ENCODE results near the gene INS. TPM values are rescaled to one million over a fixed set of nuclear protein-coding genes. Genes with fewer than 3 reads are reported as not detected.

INS gene
- total and polyA plus RNA-seq, 2 of the 8 experiments (the other 6 are each of a cell fraction or from before 2014, with no cell fraction given): not detected

DNA sequence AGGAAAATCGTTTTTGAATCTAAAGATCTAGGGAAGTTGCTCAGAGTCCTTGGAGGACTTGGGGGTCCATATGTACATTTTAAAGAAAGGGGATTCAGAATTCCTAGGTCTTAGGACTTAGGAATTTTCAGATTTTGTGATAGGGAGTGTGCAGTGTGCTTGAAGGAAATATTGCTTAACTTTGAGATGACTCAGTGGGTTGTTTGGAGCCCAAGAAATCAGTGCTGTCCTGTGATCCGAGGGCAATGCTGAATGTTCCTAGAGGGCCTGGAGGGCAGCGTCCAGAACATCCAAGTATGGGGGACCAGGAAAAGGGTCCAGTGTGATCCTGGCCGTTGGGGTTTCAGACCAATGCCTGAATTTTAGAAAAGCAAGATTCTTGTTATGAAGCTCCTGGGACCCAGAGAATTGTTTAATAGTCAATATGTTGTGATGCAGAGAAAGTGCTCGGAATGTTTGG, 18.7 kb downstream of the INS start:
- ChIA-PET CTCF (ENCODE audit: partially characterized antibody) (interaction anchor here (2.2 to 12.3 kb wide), 3 partner anchors 9 to 260 kb away, joined by 8 to 170 read pairs (median 53); no protein-coding TSS in a partner anchor), POLR2A (ENCODE audit: partially characterized antibody) (no interaction called here)

More for the DNA sequence above, 18.7 kb downstream of the INS start:
- H4K8ac ChIP-seq (ENCODE audit: extremely low read depth, insufficient read depth, low read length): no peak overlapping the region
- no peak overlapping the region for H2AFZ ChIP-seq (ENCODE audit: low read length)
- H2AK5ac ChIP-seq (ENCODE audit: low read depth, low read length): no peak overlapping the region
- 27% methylated on average over 5 of the region's 5 CpGs; no CpG with 5 or more reads in 1 of the 2 experiments for WGBS, 2 experiments (ENCODE audit: extremely low coverage in 1 of 2, insufficient coverage in 1 of 2, insufficient read length in 1 of 2, insufficient replicate concordance in 2 of 2, low coverage in 1 of 2, low lambda C conversion rate in 2 of 2, missing lambda C conversion rate in 1 of 2)
- peaks cover 0 to 12% (median 7%) of the 10 kb centered on the region in 4 experiments; a peak in 6 of 7 replicates for H3K4me1 ChIP-seq (replicated peaks in 1 of 4; ENCODE audit: control insufficient read depth in 3 of 4, insufficient read depth in 4 of 4, low read length in 3 of 4)
- H2BK20ac ChIP-seq (ENCODE audit: low read length): no peak overlapping the region
- H3K14ac ChIP-seq (ENCODE audit: insufficient read length): no peak overlapping the region
- no peak overlapping the region for H3K27ac ChIP-seq (ENCODE audit: low read depth, low read length)
- H3K36me3 ChIP-seq (ENCODE audit: control insufficient read depth in 2 of 4, insufficient read depth in 4 of 4, low read length in 3 of 4): peaks cover 0 to 3% (median 0%) of the 10 kb centered on the region in 4 experiments; a peak in 1 of 8 replicates
- peaks cover 10 to 18% of the 10 kb centered on the region in 2 experiments for H4K20me1 ChIP-seq (replicated peaks in 1 of 2; ENCODE audit: control insufficient read depth in 1 of 2, insufficient read depth in 2 of 2, low read length in 2 of 2)
- no peak overlapping the region for H2BK120ac ChIP-seq (replicated peaks; ENCODE audit: low read depth, low read length)
- H3K9me3 ChIP-seq (ENCODE audit: insufficient read depth in 2 of 2, low read depth in 1 of 2, low read length in 1 of 2): no peaks in the 10 kb centered on the region
- no peak overlapping the region for H4K5ac ChIP-seq (ENCODE audit: insufficient read length, low read depth, low read length)
- H3K4ac ChIP-seq (replicated peaks; ENCODE audit: insufficient read length, low read depth, low read length): no peak overlapping the region
- no peak overlapping the region for H3K4me2 ChIP-seq (ENCODE audit: insufficient read depth in 1 of 2, low read depth in 2 of 2, low read length in 2 of 2)
- no peak for FAIRE-seq
- H2BK12ac ChIP-seq (ENCODE audit: low read depth, low read length): no peak overlapping the region
- no peak overlapping the region for H3K56ac ChIP-seq (replicated peaks; ENCODE audit: insufficient read length, low read depth, low read length)
- H3K27me3 ChIP-seq (replicated peaks in 1 of 4; ENCODE audit: control insufficient read depth in 3 of 4, extremely low read depth in 1 of 4, insufficient read depth in 3 of 4, low read length in 3 of 4): peaks cover 98 to 100% (median 98%) of the 10 kb centered on the region in 4 experiments
- no peak for DNase-seq (ENCODE audit: low read depth in 1 of 2, low spot score in 2 of 2)
- no peak overlapping the region for H2BK15ac ChIP-seq (ENCODE audit: low read length)
- no peaks in the 10 kb centered on the region for H3K79me1 ChIP-seq (ENCODE audit: low read depth, low read length)
- no peak overlapping the region for H3K18ac ChIP-seq (ENCODE audit: extremely low read depth, low read length)
- no peak overlapping the region for H3K23ac ChIP-seq (ENCODE audit: insufficient read length)
- H3K4me3 ChIP-seq (ENCODE audit: extremely low read depth in 1 of 4, insufficient read depth in 2 of 4, low read depth in 3 of 4, low read length in 4 of 4): no peak overlapping the region
- no peak overlapping the region for H2BK5ac ChIP-seq (ENCODE audit: low read depth, low read length)
- H3K23me2 ChIP-seq (ENCODE audit: low read depth, low read length): peaks cover 7% of the 10 kb centered on the region; the same call in 1 of the 2 replicates
- TF ChIP-seq RNF2 (IDR thresholded peaks at IDR 0.05; ENCODE audit: borderline replicate concordance, low read depth, low read length, missing control alignments, poor library complexity, severe bottlenecking) (peak; percentile 96), SUZ12 (IDR thresholded peaks at IDR 0.05; ENCODE audit: low read length) (peak; percentile 70; the same call in 1 of the 2 replicates), NRF1 (IDR thresholded peaks at IDR 0.05; ENCODE audit: low read depth, low read length) (no peak)
- no peak overlapping the region for H4K91ac ChIP-seq (replicated peaks; ENCODE audit: insufficient read length, low read length)
- H3K79me2 ChIP-seq (ENCODE audit: control insufficient read depth in 1 of 2, insufficient read depth in 2 of 2, low read length in 2 of 2): no peaks in the 10 kb centered on the region
- H3K9ac ChIP-seq (replicated peaks in 1 of 4; ENCODE audit: extremely low read depth in 1 of 4, low read depth in 3 of 4, low read length in 3 of 4): no peak overlapping the region

All from H1 (cell line).